ENCODE measurements around the gene ENAH.

The ENAH gene

DNA sequence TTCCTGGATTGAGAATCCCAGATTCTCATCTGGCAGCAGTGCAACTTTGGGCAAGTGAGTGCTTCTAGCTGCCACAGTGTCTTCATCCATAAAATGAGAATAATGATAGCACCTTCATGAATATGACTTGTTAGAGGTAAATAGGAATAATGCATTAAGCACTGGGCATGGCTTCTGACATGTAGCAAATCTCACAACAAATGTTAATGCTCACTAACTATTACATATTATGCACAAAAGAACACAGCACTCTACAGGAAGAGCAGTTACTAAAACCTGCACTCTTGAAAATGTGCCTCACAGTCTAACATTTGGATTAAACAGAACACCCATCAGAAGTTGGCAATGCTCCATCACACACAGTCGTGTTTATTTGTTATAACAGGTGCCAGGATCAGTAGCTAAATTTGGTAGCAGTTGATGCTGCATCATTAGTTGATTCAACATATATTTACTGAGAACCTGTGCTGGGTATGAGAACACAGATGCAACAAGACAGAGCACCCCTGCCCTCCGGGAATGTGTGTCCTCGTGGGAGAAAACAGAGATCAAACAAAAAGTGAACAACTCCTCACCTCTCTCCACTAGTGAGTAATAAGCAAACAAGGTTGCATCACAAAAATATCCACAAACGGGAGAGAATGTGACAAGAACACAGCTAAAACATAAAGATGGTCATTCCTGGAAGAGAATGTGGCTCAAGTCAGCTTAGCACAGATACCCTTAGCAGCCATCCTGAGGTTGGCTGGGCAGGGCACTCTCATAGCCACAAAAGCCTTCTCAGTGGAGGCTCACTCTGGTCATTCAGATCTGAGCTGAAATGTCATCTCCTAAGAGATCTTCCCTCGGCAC, 198.9 kb downstream of the ENAH start:
- no peak for TF ChIP-seq REST (IDR thresholded peaks at IDR 0.05; ENCODE audit: insufficient read depth in 1 of 2, low read depth in 2 of 2, low read length in 2 of 2)
- no peak for TF ChIP-seq POLR2AphosphoS5 (IDR thresholded peaks at IDR 0.05; ENCODE audit: low read depth, low read length)

- TF ChIP-seq SIN3A (IDR thresholded peaks at IDR 0.05; ENCODE audit: borderline replicate concordance, insufficient read depth, low read length), result no peak
- TF ChIP-seq TAF1 (IDR thresholded peaks at IDR 0.05; ENCODE audit: borderline replicate concordance, insufficient read depth, low read length), result no peak
- TF ChIP-seq FOXP2 (optimal IDR thresholded peaks at IDR 0.05; ENCODE audit: borderline replicate concordance, extremely low read depth, extremely low read length, insufficient read depth), result no peak
- no peak for TF ChIP-seq POLR2AphosphoS5 (IDR thresholded peaks at IDR 0.05; ENCODE audit: low read depth, low read length)
- no peak for TF ChIP-seq REST (IDR thresholded peaks at IDR 0.05; ENCODE audit: insufficient read depth in 1 of 2, low read depth in 2 of 2, low read length in 2 of 2)
Measured at GRCh38 chr1:225451840-225452515, 200.9 kb downstream of the ENAH start.

DNA sequence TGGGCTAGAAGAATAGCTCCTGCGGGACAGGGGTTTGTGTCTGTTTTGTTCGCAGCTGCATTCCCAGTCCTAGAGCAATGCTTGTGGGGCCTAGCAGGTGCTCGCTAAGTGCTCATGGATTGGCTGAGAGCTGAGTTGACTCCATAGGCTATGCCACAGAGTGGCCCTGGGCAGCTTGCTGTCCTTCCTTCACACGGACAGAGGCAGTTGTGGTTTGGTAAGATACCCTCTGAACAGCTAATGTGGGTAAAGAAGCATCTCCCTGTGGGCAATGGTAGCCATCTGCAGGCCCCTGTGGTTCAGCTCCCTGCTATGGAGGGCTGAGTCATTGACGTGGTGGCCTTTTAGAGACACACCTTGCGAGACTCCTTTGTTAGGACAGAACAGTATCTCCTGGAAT, 201.6 kb downstream of the ENAH start:
- TF ChIP-seq REST (IDR thresholded peaks at IDR 0.05; ENCODE audit: insufficient read depth in 1 of 2, low read depth in 2 of 2, low read length in 2 of 2), result no peak
- no peak for TF ChIP-seq POLR2AphosphoS5 (IDR thresholded peaks at IDR 0.05; ENCODE audit: low read depth, low read length)
- no peak for TF ChIP-seq FOXP2 (optimal IDR thresholded peaks at IDR 0.05; ENCODE audit: borderline replicate concordance, extremely low read depth, extremely low read length, insufficient read depth)
- no peak for TF ChIP-seq SIN3A (IDR thresholded peaks at IDR 0.05; ENCODE audit: borderline replicate concordance, insufficient read depth, low read length)
- no peak for TF ChIP-seq TAF1 (IDR thresholded peaks at IDR 0.05; ENCODE audit: borderline replicate concordance, insufficient read depth, low read length)

DNA sequence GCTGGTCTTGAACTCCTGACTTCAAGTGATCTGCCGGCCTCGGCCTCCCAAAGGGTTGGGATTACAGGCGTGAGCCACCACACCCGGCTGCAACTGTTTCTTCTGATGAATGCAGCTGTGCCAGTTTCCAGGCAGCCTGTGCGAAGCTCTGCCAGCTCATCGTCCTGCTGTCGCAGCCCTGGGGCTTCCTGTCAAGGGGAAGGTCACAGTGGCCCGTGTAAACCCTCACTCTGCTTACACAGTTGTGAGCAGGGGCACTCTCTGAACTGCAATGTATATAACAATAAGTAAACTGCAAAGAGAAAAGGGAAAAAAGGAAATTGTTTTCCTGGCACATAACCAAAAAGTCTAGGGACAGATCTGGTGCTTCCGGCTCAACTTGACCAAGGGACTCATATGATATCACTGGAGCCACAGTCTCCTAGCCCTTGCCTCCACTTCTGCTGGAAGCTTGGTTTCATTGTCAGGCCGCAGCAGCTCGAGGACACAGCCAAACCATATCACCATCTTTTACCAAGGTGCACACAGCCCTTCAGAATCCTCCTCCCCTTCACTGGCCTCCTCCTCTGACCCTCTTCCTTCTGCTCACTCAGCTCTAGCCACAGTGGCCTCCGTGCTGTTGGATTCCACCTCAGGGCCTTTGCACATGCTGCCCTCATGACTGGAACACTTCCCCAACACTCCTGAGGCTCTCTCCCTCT, 202.3 kb downstream of the ENAH start:
- TF ChIP-seq SIN3A (IDR thresholded peaks at IDR 0.05; ENCODE audit: borderline replicate concordance, insufficient read depth, low read length), result no peak
- no peak for TF ChIP-seq POLR2AphosphoS5 (IDR thresholded peaks at IDR 0.05; ENCODE audit: low read depth, low read length)
- TF ChIP-seq REST (IDR thresholded peaks at IDR 0.05; ENCODE audit: insufficient read depth in 1 of 2, low read depth in 2 of 2, low read length in 2 of 2), result no peak
- TF ChIP-seq TAF1 (IDR thresholded peaks at IDR 0.05; ENCODE audit: borderline replicate concordance, insufficient read depth, low read length), result no peak
- TF ChIP-seq FOXP2 (optimal IDR thresholded peaks at IDR 0.05; ENCODE audit: borderline replicate concordance, extremely low read depth, extremely low read length, insufficient read depth), result no peak
